ENCODE data around the gene ERFL. TPM values are rescaled to one million over a fixed set of nuclear protein-coding genes. Genes with fewer than 3 reads are reported as not detected.

Gene ERFL
- total and polyA plus RNA-seq, 2 experiments from 2014 or later: 0.69 TPM; not detected in 1

DNA sequence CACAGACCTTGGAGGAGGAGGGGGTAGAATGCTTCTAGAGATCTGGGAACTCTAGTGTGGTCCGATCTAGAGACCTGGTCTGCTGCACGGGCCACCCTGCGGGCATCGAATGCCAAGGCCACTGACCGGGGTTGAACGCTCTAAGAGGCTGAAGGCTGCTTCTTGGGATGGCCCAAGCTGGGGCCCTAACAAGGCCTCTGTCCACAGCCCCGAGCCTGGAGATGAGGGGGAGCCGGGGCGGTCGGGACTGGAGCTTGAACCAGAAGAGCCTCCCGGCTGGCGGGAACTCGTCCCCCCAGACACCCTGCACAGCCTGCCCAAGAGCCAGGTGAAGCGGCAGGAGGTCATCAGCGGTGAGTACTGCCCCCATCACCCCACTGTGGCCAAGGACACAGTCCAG is 30.0 kb downstream of the ERFL start (continued):
- TF ChIP-seq, protein P1, sequence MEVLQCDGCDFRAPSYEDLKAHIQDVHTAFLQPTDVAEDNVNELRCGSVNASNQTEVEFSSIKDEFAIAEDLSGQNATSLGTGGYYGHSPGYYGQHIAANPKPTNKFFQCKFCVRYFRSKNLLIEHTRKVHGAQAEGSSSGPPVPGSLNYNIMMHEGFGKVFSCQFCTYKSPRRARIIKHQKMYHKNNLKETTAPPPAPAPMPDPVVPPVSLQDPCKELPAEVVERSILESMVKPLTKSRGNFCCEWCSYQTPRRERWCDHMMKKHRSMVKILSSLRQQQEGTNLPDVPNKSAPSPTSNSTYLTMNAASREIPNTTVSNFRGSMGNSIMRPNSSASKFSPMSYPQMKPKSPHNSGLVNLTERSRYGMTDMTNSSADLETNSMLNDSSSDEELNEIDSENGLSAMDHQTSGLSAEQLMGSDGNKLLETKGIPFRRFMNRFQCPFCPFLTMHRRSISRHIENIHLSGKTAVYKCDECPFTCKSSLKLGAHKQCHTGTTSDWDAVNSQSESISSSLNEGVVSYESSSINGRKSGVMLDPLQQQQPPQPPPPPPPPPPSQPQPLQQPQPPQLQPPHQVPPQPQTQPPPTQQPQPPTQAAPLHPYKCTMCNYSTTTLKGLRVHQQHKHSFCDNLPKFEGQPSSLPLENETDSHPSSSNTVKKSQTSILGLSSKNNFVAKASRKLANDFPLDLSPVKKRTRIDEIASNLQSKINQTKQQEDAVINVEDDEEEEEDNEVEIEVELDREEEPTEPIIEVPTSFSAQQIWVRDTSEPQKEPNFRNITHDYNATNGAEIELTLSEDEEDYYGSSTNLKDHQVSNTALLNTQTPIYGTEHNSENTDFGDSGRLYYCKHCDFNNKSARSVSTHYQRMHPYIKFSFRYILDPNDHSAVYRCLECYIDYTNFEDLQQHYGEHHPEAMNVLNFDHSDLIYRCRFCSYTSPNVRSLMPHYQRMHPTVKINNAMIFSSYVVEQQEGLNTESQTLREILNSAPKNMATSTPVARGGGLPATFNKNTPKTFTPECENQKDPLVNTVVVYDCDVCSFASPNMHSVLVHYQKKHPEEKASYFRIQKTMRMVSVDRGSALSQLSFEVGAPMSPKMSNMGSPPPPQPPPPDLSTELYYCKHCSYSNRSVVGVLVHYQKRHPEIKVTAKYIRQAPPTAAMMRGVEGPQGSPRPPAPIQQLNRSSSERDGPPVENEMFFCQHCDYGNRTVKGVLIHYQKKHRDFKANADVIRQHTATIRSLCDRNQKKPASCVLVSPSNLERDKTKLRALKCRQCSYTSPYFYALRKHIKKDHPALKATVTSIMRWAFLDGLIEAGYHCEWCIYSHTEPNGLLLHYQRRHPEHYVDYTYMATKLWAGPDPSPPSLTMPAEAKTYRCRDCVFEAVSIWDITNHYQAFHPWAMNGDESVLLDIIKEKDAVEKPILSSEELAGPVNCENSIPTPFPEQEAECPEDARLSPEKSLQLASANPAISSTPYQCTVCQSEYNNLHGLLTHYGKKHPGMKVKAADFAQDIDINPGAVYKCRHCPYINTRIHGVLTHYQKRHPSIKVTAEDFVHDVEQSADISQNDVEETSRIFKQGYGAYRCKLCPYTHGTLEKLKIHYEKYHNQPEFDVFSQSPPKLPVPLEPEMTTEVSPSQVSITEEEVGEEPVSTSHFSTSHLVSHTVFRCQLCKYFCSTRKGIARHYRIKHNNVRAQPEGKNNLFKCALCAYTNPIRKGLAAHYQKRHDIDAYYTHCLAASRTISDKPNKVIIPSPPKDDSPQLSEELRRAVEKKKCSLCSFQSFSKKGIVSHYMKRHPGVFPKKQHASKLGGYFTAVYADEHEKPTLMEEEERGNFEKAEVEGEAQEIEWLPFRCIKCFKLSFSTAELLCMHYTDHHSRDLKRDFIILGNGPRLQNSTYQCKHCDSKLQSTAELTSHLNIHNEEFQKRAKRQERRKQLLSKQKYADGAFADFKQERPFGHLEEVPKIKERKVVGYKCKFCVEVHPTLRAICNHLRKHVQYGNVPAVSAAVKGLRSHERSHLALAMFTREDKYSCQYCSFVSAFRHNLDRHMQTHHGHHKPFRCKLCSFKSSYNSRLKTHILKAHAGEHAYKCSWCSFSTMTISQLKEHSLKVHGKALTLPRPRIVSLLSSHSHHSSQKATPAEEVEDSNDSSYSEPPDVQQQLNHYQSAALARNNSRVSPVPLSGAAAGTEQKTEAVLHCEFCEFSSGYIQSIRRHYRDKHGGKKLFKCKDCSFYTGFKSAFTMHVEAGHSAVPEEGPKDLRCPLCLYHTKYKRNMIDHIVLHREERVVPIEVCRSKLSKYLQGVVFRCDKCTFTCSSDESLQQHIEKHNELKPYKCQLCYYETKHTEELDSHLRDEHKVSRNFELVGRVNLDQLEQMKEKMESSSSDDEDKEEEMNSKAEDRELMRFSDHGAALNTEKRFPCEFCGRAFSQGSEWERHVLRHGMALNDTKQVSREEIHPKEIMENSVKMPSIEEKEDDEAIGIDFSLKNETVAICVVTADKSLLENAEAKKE (CRISPR knock-in tag; IDR thresholded peaks at IDR 0.05): no peak
- TF ChIP-seq EZH2phosphoT487 (IDR thresholded peaks at IDR 0.05; ENCODE audit: unreplicated experiment) (no peak), NANOG (IDR thresholded peaks at IDR 0.05; ENCODE audit: borderline replicate concordance) (no peak), STAT1 (IDR thresholded peaks at IDR 0.05; ENCODE audit: unreplicated experiment) (no peak)

DNA sequence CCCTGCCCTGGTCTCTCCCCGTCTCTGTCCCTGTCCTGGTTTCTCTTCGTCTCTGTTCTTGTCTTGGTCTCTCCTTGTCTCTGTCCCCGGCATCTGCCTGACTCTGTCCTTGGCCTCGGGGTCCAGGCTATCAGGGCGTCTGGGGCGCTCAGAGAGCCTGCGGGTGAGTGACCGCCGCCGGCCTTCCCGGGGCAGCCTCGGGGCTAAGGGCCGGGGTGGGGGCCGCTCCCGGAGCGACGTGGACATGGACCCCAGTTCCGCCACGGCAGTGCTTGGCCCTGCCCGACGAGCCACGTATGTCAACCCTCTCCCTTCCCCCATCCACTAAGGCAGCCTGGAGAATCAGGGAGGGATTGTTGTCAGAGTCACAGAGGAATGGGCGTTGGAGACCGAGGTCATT is 30.4 kb downstream of the ERFL start:
- Histone ChIP-seq H3K9me2 (ENCODE audit: insufficient read depth) (no peaks in the 10 kb centered on the region), H3K4me1 (ENCODE audit: insufficient read depth) (0 out of 2 replicates have a peak, but pooled peaks cover 6% of the 10 kb centered on the region), H3K36me3 (ENCODE audit: insufficient read depth) (0 out of 2 replicates have a peak, but pooled peaks cover 4% of the 10 kb centered on the region), H3K4me3 (no peak overlapping the region), H3K27me3 (ENCODE audit: insufficient read depth) (no peaks in the 10 kb centered on the region), H3F3A (replicated peaks; ENCODE audit: low read depth) (peaks cover 5% of the 10 kb centered on the region; the same call in 1 of the 2 replicates), H3K4me2 (no peak overlapping the region), H3K79me2 (replicated peaks; ENCODE audit: insufficient read depth) (no peaks in the 10 kb centered on the region), H4K20me1 (replicated peaks; ENCODE audit: insufficient read depth) (no peaks in the 10 kb centered on the region; the same call in 1 of the 2 replicates), H2AFZ (no peak overlapping the region), H3K27ac (ENCODE audit: low read depth) (no peak overlapping the region)
- peaks cover 35% of the 10 kb centered on the region for H3K36me3 Mint-ChIP-seq (ENCODE audit: low read depth)
- H3K27me3 Mint-ChIP-seq (ENCODE audit: insufficient read depth, low read depth, poor library complexity): peaks cover 10% of the 10 kb centered on the region
- H3K4me1 Mint-ChIP-seq: peaks cover 21% of the 10 kb centered on the region
- TF ChIP-seq, protein P1 (CRISPR knock-in tag; IDR thresholded peaks at IDR 0.05): no peak
- DNase-seq (ENCODE audit: low spot score) (no peak), ATAC-seq (no peak)
- no peak overlapping the region for H3K4me3 Mint-ChIP-seq
- peak overlapping the region; percentile 54; the same call in 1 of the 2 replicates for H3K27ac Mint-ChIP-seq
- no peaks in the 10 kb centered on the region for H3K9me3 Mint-ChIP-seq

All from GM23338 (cell line).